HepG2 (cell line): ENCODE results near the gene HOTAIR. TPM values are rescaled to one million over a fixed set of nuclear protein-coding genes. Genes with fewer than 3 reads are reported as not detected.

Experiments
- ATAC-seq: fragments of 200-7000 bp; cut with Tn5 transposase; 3 replicates; pipeline ENCODE4 v1.9.1; 2020; ENCODE audit warnings: mild to moderate bottlenecking, moderate library complexity
- BruUV-seq: library from RNA; stranded (reverse); fragments of 400-500 nt; replicated peaks from 2 replicates; lab custom pipeline; 2021; lab: Mats Ljungman, UMichigan
- CTCF ChIA-PET: fragments of 300-600 bp; formaldehyde crosslinking; extraction: SDS; loops from one replicate; lab custom pipeline; 2021; ENCODE audit warnings: low total read pairs, inconsistent platforms, low intra/inter-chr PET ratio; lab: Yijun Ruan, JAX
- POLR2A ChIA-PET: fragments of 350-600 bp; sonication (Branson Sonifier 250); formaldehyde crosslinking; loops from one replicate; lab custom pipeline; 2020; ENCODE audit warnings: antibody characterized with exemption, inconsistent platforms; lab: Yijun Ruan, JAX
- DNase-seq: peaks from one replicate; pipeline ENCODE4 v3.0.0-alpha.2; 2015; ENCODE audit warnings: low spot score
- FAIRE-seq: peaks from 3 replicates; lab custom pipeline; 2011; peaks lifted over from hg19 to GRCh38; lab: Jason Lieb, UNC
- H2AFZ ChIP-seq: one replicate; pipeline ENCODE4 v1.6.1; 2011; ENCODE audit warnings: low read length, inconsistent platforms
- H3K27ac ChIP-seq: fragments of 300-600 bp; 3 replicates; pipeline ENCODE4 v1.8.0; 2011; ENCODE audit warnings: mixed run types, mild to moderate bottlenecking, mixed read lengths, low read length, inconsistent platforms; ENCODE audit not compliant: insufficient read depth; ENCODE audit errors: extremely low read length
- H3K27me3 ChIP-seq, 2 experiments: fragments of 200-600 bp in 1 of 2; 2 replicates in 1 of 2; 3 replicates in 1 of 2; pipeline versions ENCODE4 v1.6.0 to v1.8.0; 2011; ENCODE audit warnings: low read length in 2 of 2, mild to moderate bottlenecking in 2 of 2, moderate library complexity in 2 of 2, inconsistent platforms in 1 of 2; ENCODE audit not compliant: insufficient read depth in 2 of 2, control insufficient read depth in 1 of 2
- H3K36me3 ChIP-seq, 2 experiments: fragments of 200-600 bp in 1 of 2; replicated peaks in 1 of 2; 2 replicates in 1 of 2; 3 replicates in 1 of 2; pipeline versions ENCODE4 v1.5.1 to v1.8.0; 2011; ENCODE audit warnings: low read length in 2 of 2, inconsistent platforms in 1 of 2; ENCODE audit not compliant: insufficient read depth in 2 of 2, control insufficient read depth in 1 of 2
- H3K4me1 ChIP-seq: 2 replicates; pipeline ENCODE4 v1.5.1; 2012; ENCODE audit warnings: low read length, inconsistent platforms; ENCODE audit not compliant: insufficient read depth
- H3K4me2 ChIP-seq: 2 replicates; pipeline ENCODE4 v1.6.0; 2011; ENCODE audit warnings: low read depth, low read length, inconsistent platforms
- H3K4me3 ChIP-seq, 3 experiments: fragments of 200-600 bp in 1 of 3; sonication (generic), shearing (Covaris generic) in 1 of 3; replicated peaks in 1 of 3; 2 replicates each; pipeline ENCODE4 v1.5.1; 2011 to 2016; ENCODE audit warnings: low read length in 3 of 3, inconsistent platforms in 2 of 3, low read depth in 2 of 3, mild to moderate bottlenecking in 2 of 3, control low read depth in 1 of 3, mixed read lengths in 1 of 3; ENCODE audit not compliant: insufficient read depth in 1 of 3
- H3K79me2 ChIP-seq: one replicate; pipeline ENCODE4 v1.6.1; 2011; ENCODE audit warnings: low read length, inconsistent platforms; ENCODE audit not compliant: insufficient read depth
- H3K9ac ChIP-seq: 2 replicates; pipeline ENCODE4 v1.6.0; 2011; ENCODE audit warnings: mild to moderate bottlenecking, low read depth, low read length, inconsistent platforms; ENCODE audit not compliant: insufficient read depth
- H3K9me3 ChIP-seq: 2 replicates; pipeline ENCODE4 v1.5.1; 2012; ENCODE audit warnings: mild to moderate bottlenecking, low read length
- H4K20me1 ChIP-seq: 2 replicates; pipeline ENCODE4 v1.6.0; 2011; ENCODE audit warnings: inconsistent platforms, mild to moderate bottlenecking, low read length, moderate library complexity; ENCODE audit not compliant: insufficient read depth
- ESRRA ChIP-seq: sonication (generic); formaldehyde crosslinking; IDR thresholded peaks from 2 replicates; pipeline ENCODE4 v1.5.1; 2020; ENCODE audit warnings: mild to moderate bottlenecking, low read depth, missing genetic modification reagents
- NFE2 ChIP-seq: sonication (generic); formaldehyde crosslinking; IDR thresholded peaks from 2 replicates; pipeline ENCODE4 v1.4.0; 2020; ENCODE audit warnings: missing genetic modification reagents
- PITX1 ChIP-seq: sonication (generic); formaldehyde crosslinking; IDR thresholded peaks from 2 replicates; pipeline ENCODE4 v1.5.1; 2020; ENCODE audit warnings: mild to moderate bottlenecking, missing genetic modification reagents
- STAG1 ChIP-seq: sonication (generic); formaldehyde crosslinking; IDR thresholded peaks from 2 replicates; pipeline ENCODE4 v1.4.0; 2020; ENCODE audit warnings: missing genetic modification reagents
- ZBTB7B ChIP-seq: sonication (generic); formaldehyde crosslinking; IDR thresholded peaks from 2 replicates; pipeline ENCODE4 v1.4.0; 2020; ENCODE audit warnings: missing genetic modification reagents
- WGBS: methylation state at CpG from one replicate; pipeline ENCODE4 v1.1.6; 2017; ENCODE audit warnings: low lambda C conversion rate; 5-methylcytosine and 5-hydroxymethylcytosine counted together
- in situ Hi-C: cut with HindIII; loops from 2 replicates; pipeline ENCODE4 v1.10.0; 2017; ENCODE audit warnings: low pct_unique_long_range_greater_than_20kb; ENCODE audit not compliant: extremely low pct_ligation_motif_present
- intact Hi-C: fragments of 100-400 bp; cut with micrococcal nuclease; formaldehyde crosslinking; loops from one replicate; pipeline ENCODE4 v1.10.0; 2022; ENCODE audit not compliant: unreplicated experiment
- polyA plus RNA-seq, 8 experiments: library from polyadenylated mRNA; depleted of rRNA in 3 of 8; stranded (reverse) in 7 of 8; unstranded in 1 of 8; fragments of >200 nt; fragmentation: Illumina TruSeq in 4 of 8; extraction: Trizol in 4 of 8; gene quantifications; 2 replicates each; pipeline versions ENCODE4 v1.2.1 to v1.2.3, GENCODE V29; 2011 to 2016; ENCODE audit warnings: low read depth in 4 of 8, missing spikeins in 1 of 8, mixed read lengths in 1 of 8; ENCODE audit not compliant: insufficient read depth in 1 of 8
- total RNA-seq, 5 experiments: library from RNA; depleted of rRNA; stranded (reverse); fragments of >200 nt; fragmentation: Illumina TruSeq; extraction: Trizol; gene quantifications; 2 replicates each; pipeline ENCODE4 v1.2.3, GENCODE V29; 2016; ENCODE audit warnings: low read depth in 1 of 5
- TF ChIP-seq, protein P1 (sequence below): IDR thresholded peaks from 2 replicates; pipeline ENCODE4 v1.4.0; 2020; ENCODE audit warnings: mild to moderate bottlenecking, missing genetic modification reagents

HOTAIR gene
- total and polyA plus RNA-seq, 2 of the 13 experiments (the other 11 are each of a cell fraction or from before 2014, with no cell fraction given) = not detected

DNA sequence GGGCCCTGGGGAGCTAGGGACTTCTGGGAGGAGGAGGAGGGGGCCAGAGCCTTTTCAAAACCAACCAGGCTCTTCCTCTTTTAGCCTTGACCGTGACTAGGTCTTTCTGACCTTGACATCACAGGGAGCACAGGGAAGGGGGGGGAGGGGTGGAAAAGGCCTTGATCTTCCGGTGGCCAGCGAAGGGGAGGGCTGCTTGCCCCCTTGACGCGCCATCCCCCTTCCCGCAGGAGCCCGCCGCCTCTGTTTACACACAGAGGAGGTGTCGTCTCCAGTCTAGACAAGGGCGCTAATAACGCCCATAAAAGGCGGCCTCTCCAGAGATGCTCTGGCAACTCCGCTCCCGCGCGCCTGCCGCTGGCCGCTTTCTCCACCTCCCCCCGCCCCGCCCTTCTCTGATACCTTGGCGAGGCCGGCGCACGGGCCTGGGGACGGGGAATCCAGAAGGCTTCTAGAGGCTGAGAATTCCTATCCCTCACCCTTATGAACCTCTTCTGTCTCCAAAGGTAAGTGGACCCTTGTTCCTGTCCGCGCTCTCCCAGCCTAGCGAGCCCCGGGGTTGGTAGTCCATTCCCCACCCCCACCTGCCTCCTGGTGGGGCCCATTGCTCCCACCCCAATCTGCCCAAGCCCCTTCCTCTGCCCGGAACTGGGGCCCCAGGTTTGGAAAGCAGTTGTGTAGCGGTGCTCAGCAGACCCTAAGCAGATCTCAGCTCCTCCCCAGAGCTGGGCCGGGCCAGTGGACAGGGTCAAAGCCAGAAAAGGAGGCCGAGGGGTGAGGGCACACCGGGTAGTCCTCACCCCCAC, 24.9 kb downstream of the HOTAIR start (continued):
- TF ChIP-seq, protein P1, sequence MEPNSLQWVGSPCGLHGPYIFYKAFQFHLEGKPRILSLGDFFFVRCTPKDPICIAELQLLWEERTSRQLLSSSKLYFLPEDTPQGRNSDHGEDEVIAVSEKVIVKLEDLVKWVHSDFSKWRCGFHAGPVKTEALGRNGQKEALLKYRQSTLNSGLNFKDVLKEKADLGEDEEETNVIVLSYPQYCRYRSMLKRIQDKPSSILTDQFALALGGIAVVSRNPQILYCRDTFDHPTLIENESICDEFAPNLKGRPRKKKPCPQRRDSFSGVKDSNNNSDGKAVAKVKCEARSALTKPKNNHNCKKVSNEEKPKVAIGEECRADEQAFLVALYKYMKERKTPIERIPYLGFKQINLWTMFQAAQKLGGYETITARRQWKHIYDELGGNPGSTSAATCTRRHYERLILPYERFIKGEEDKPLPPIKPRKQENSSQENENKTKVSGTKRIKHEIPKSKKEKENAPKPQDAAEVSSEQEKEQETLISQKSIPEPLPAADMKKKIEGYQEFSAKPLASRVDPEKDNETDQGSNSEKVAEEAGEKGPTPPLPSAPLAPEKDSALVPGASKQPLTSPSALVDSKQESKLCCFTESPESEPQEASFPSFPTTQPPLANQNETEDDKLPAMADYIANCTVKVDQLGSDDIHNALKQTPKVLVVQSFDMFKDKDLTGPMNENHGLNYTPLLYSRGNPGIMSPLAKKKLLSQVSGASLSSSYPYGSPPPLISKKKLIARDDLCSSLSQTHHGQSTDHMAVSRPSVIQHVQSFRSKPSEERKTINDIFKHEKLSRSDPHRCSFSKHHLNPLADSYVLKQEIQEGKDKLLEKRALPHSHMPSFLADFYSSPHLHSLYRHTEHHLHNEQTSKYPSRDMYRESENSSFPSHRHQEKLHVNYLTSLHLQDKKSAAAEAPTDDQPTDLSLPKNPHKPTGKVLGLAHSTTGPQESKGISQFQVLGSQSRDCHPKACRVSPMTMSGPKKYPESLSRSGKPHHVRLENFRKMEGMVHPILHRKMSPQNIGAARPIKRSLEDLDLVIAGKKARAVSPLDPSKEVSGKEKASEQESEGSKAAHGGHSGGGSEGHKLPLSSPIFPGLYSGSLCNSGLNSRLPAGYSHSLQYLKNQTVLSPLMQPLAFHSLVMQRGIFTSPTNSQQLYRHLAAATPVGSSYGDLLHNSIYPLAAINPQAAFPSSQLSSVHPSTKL (CRISPR knock-in tag) = peak; percentile 33
- TF ChIP-seq PITX1 (CRISPR knock-in tag) = no peak
- no peak for TF ChIP-seq NFE2 (CRISPR knock-in tag)

DNA sequence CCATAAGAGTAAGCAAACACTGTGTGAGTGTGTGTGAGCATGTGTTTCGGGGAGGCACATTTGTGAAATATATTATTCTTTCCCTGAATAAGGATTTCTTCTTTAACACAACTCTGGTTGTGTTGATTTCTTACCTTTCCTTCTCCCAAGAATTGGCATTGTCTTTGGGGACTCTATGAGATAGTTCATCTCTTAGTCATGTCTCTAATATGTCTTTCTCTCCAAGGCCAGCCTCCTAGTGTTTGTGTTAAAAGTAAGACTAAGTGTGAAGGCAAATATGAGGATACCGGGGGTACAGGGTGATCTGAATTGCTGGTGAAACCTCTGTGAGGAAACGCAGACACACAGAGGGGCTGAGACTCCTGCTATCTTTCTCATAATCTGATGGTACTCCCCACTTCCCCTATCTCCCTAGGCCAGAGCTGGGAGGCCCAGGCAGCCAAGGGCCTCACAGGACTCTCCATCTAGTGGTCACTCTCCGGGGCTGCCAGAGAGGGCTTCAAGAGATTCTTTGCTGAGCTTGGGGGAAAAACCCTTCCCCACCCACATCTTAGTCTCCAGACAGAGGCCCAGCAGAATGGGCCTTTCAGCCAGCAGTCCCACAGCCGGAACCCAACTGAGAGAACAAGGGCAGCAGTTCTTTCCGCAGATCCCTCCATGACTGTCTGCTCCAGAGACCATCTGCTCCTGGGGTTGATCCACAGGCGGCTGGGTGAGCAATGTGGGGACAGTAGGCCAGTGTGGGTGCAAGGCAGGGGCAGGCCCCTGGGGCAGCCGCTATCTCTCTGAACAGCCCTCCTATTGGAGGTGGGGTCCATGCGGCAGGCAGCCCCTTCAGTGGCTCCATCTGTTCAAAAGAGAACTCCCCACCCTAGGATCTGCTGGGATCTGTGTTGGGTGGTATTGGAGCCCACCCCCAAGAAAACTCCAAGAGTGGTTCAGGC, 25.8 kb downstream of the HOTAIR start:
- intact Hi-C loops (no loop called here), in situ Hi-C loops (loop anchor here (25.0 kb wide), 1 partner anchor 162 kb away; no protein-coding TSS in a partner anchor)
- TF ChIP-seq ESRRA (CRISPR knock-in tag) (no peak), ZBTB7B (CRISPR knock-in tag) (no peak), STAG1 (peak; percentile 25)
- Histone ChIP-seq H3K9me3 (no peaks in the 10 kb centered on the region), H3K79me2 (no peaks in the 10 kb centered on the region), H3K4me1 (peaks cover 27% of the 10 kb centered on the region), H2AFZ (no peak overlapping the region), H3K27me3 (peaks cover 21 to 90% of the 10 kb centered on the region in 2 experiments), H3K36me3 (no peaks in the 10 kb centered on the region), H3K4me2 (no peak overlapping the region), H3K9ac (no peak overlapping the region), H3K27ac (no peak overlapping the region), H3K4me3 (no peak overlapping the region), H4K20me1 (peaks cover 5% of the 10 kb centered on the region; the same call in 1 of the 2 replicates)
- no TSS peak for BruUV-seq
- peak; percentile 64 for ATAC-seq
- ChIA-PET POLR2A (no interaction called here), CTCF (interaction anchor here (1.7 kb wide), 1 partner anchor 181 kb away, joined by 5 read pairs; no protein-coding TSS in a partner anchor)
- FAIRE-seq = no peak
- DNase-seq = peak; percentile 12
- 28% methylated on average over 4 of the region's 9 CpGs for whole genome bisulfite sequencing
